Kidney tubule cell (primary cell): ENCODE results near the gene HTN3.
A peak's percentile ranks its signal among the peaks of the same experiment; 100 is the strongest.
"Not testable (repeated sequence)": the region's sequence is repeated elsewhere in the genome, so short reads cannot be mapped to it uniquely, and the experiment has no call there.

Experiments
- DNase-seq: peaks from one replicate; pipeline ENCODE4 v3.0.0-alpha.2; 2018; ENCODE audit warnings: low spot score

HTN3 gene

GRCh38 chr4:70028159-70028558, at the start of gene HTN3:
Gene HTN3 (plus strand): TSS chr4:70028459. CDS start chr4:70030741, 2,282 bp downstream.
- not testable (repeated sequence) for DNase-seq

- peak; percentile 66 for DNase-seq
These were observed 44.2 kb upstream of the HTN3 start for GRCh38 chr4:69984030-69984443.

GRCh38 chr4:69986663-69987062, 41.6 kb upstream of the HTN3 start:
- DNase-seq = no peak

- DNase-seq = no peak
These were observed 37.2 kb upstream of the HTN3 start for GRCh38 chr4:69991016-69991415.

- no peak for DNase-seq
These were observed 33.5 kb upstream of the HTN3 start for GRCh38 chr4:69994782-69995181.

GRCh38 chr4:69995526-69996016, 32.7 kb upstream of the HTN3 start, which contains the start of gene STATH:
Gene STATH (plus strand): TSS chr4:69995966. CDS start chr4:69998438, 2,472 bp downstream.
- DNase-seq = peak; percentile 9

- DNase-seq = no peak
These were observed 28.8 kb upstream of the HTN3 start for GRCh38 chr4:69999420-69999819.

- DNase-seq = no peak
These were observed 27.5 kb upstream of the HTN3 start for GRCh38 chr4:70000711-70001110.

- no peak for DNase-seq
These were observed 25.8 kb upstream of the HTN3 start for GRCh38 chr4:70002507-70002906.

- no peak for DNase-seq
These were observed 19.5 kb upstream of the HTN3 start for GRCh38 chr4:70008771-70009170.

- not testable (repeated sequence) for DNase-seq
These were observed 9.3 kb upstream of the HTN3 start for GRCh38 chr4:70019006-70019405.

GRCh38 chr4:70023218-70023617, 5.0 kb upstream of the HTN3 start:
- no peak for DNase-seq

GRCh38 chr4:70027011-70027410, 1.2 kb upstream of the HTN3 start:
- DNase-seq = no peak

- DNase-seq = not testable (repeated sequence)
These were observed 9.3 kb downstream of the HTN3 start for GRCh38 chr4:70037559-70037958.

- not testable (repeated sequence) for DNase-seq
These were observed 11.7 kb downstream of the HTN3 start for GRCh38 chr4:70039928-70040327.

- DNase-seq = no peak
These were observed 13.5 kb downstream of the HTN3 start for GRCh38 chr4:70041652-70042286.

GRCh38 chr4:70050138-70050537, 21.9 kb downstream of the HTN3 start, which contains the start of gene HTN1:
Gene HTN1 (plus strand): TSS chr4:70050438. CDS start chr4:70053077, 2,639 bp downstream.
- DNase-seq = not testable (repeated sequence)

- DNase-seq = not testable (repeated sequence)
These were observed 28.3 kb downstream of the HTN3 start for GRCh38 chr4:70056534-70056933.

GRCh38 chr4:70057651-70058050, 29.4 kb downstream of the HTN3 start:
- no peak for DNase-seq

GRCh38 chr4:70059149-70059548, 30.9 kb downstream of the HTN3 start:
- no peak for DNase-seq

- no peak for DNase-seq
These were observed 33.7 kb downstream of the HTN3 start for GRCh38 chr4:70062000-70062399.

- no peak for DNase-seq
These were observed 51.9 kb downstream of the HTN3 start for GRCh38 chr4:70080205-70080604.
